Adrenal gland (tissue), 12 donors: ENCODE data around the gene SIX5. TPM values are rescaled to one million over a fixed set of nuclear protein-coding genes. Genes with fewer than 3 reads are reported as not detected.
A peak's percentile ranks its signal among the peaks of the same experiment; 100 is the strongest.

Source experiments
- DNase-seq, 7 donors: peaks; one replicate each; pipeline ENCODE4 v3.0.0-alpha.2; 2019 to 2020
- H3K27ac ChIP-seq, 5 donors: fragments of 200-600 bp; sonication (generic) in 4 of 5; 1 replicate in 3 of 5; 2 replicates in 2 of 5; pipeline versions ENCODE4 v1.5.1 to v1.8.0; 2016 to 2020; ENCODE audit warnings: mild to moderate bottlenecking in 1 of 5
- H3K27me3 ChIP-seq: fragments of 200-600 bp; 2 replicates; pipeline ENCODE4 v1.8.0; 2021
- H3K36me3 ChIP-seq, 2 donors: fragments of 200-600 bp; replicated peaks in 1 of 2; 1 replicate in 1 of 2; 2 replicates in 1 of 2; pipeline versions ENCODE4 v1.5.1 to v1.8.0; 2018 to 2022
- H3K4me1 ChIP-seq, 2 donors: fragments of 200-600 bp; replicated peaks in 1 of 2; 1 replicate in 1 of 2; 2 replicates in 1 of 2; pipeline versions ENCODE4 v1.5.1 to v1.8.0; 2018 to 2021
- H3K4me3 ChIP-seq, 4 donors: fragments of 200-600 bp; sonication (generic) in 3 of 4; one replicate each; pipeline ENCODE4 v1.5.1; 2016 to 2018
- H3K9me3 ChIP-seq, 3 donors: fragments of 200-600 bp; sonication (generic) in 1 of 3; replicated peaks in 1 of 3; 1 replicate in 2 of 3; 2 replicates in 1 of 3; pipeline versions ENCODE4 v1.5.1 to v1.8.0; 2016 to 2021
- CTCF ChIP-seq, 6 experiments: fragments of 450-650 bp in 4 of 6; fragments of 200-600 bp in 2 of 6; sonication (generic) in 1 of 6; IDR thresholded peaks; 1 replicate in 5 of 6; 2 replicates in 1 of 6; pipeline versions ENCODE4 v1.5.1 to v1.8.0; 2016 to 2021; ENCODE audit warnings: antibody characterized with exemption in 6 of 6, mild to moderate bottlenecking in 2 of 6, moderate library complexity in 1 of 6
- POLR2A ChIP-seq, 2 donors: fragments of 450-650 bp; IDR thresholded peaks; one replicate each; pipeline ENCODE4 v1.6.1; 2017; ENCODE audit warnings: antibody characterized with exemption in 2 of 2, mild to moderate bottlenecking in 2 of 2, moderate library complexity in 1 of 2
- WGBS, 4 donors: extraction: QIAGEN DNeasy Blood & Tissue Kit in 2 of 4; methylation state at CpG; one replicate each; pipeline versions ENCODE4 v1.1.5 to v1.1.7; 2013 to 2017; 5-methylcytosine and 5-hydroxymethylcytosine counted together
- intact Hi-C, 2 donors: fragments of 100-400 bp; cut with DNase I; formaldehyde crosslinking; loops; one replicate each; pipeline versions ENCODE4 v1.14.1 to v1.15.0; 2022 to 2023
- polyA plus RNA-seq, 3 donors: library from polyadenylated mRNA; stranded (reverse); fragments of 200-250 nt in 2 of 3; fragments of 350-450 nt in 1 of 3; fragmentation: Illumina TruSeq in 1 of 3; extraction: RNeasy Lipid Tissue Mini Kit (QIAGEN cat#74804) in 1 of 3; gene quantifications; one replicate each; pipeline ENCODE4 v1.2.3, GENCODE V29; 2013 to 2014
- total RNA-seq, 9 donors: library from RNA; depleted of rRNA in 4 of 9; stranded (reverse); fragments of >200 nt in 4 of 9; fragments of 120-200 nt in 1 of 9; fragmentation: NEBNext Ultra II Directional in 1 of 9; extraction: Animal tissue kit (Norgen Biotek cat#: 25700) in 1 of 9; gene quantifications; one replicate each; pipeline versions ENCODE4 v1.1.0 to v1.2.4, GENCODE V29; 2013 to 2023
- donor health status: healthy with polysubstance abuse.
- donor health status: Bipolar disorder and iron deficiency.
- donor health status: DM: yes; HTN: yes; CAD: no.
- donor health status: DM: no; HTN: no; CAD: no.
- donor health status: DM: no; HTN: no; CAD: no.
- donor health status: DM: yes; HTN: yes; CAD: no.

Gene SIX5
- total and polyA plus RNA-seq, 12 donors: 6.2 to 69.1 (median 27.1) TPM

- TF ChIP-seq POLR2A (IDR thresholded peaks at IDR 0.05): no peak
- no peak for TF ChIP-seq CTCF (IDR thresholded peaks at IDR 0.05)
- H3K27ac ChIP-seq: peak overlapping the region in 3 of 5 donors; percentile 3 to 94 (median 8)
- no peak for DNase-seq
- H3K9me3 ChIP-seq: no peaks in the 10 kb centered on the region
- H3K36me3 ChIP-seq: no peaks in the 10 kb centered on the region
- intact Hi-C loops: loop anchor here in 1 of 2 donors (5.0 kb wide), 1 partner anchor 53 kb away; no protein-coding TSS in a partner anchor
- H3K27me3 ChIP-seq: no peaks in the 10 kb centered on the region
- peaks cover 7 to 19% of the 10 kb centered on the region in 2 donors for H3K4me1 ChIP-seq
- no peak overlapping the region for H3K4me3 ChIP-seq
- WGBS, 4 donors: 37 to 49% (median 47%) methylated on average over 7 to 21 of the region's 21 CpGs
Measured at GRCh38 chr19:45764945-45765701, 3.9 kb downstream of the SIX5 start.

DNA sequence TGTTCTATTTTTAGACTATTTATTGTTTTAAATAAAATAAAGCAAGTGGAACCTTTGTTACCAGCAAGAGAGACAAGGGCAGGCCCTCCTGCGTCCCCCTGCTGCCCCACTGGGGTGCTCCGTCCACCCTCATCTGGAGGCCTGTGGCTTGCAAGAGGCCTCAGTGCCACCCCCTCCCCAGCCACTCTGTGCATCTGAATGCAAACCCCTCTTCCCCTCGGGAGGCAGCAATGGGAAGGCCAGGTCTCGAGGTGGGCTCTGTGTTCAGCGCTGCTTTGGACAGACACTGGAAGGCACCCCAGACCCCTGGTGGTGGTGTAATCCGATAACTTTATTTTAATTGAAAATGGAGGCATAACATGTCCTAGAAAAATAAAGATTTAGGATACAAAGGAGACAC, 4.6 kb downstream of the SIX5 start:
- no peak for DNase-seq
- peaks cover 7 to 15% of the 10 kb centered on the region in 2 donors for H3K4me1 ChIP-seq
- WGBS, 4 donors: 54 to 74% (median 61%) methylated on average over 3 to 6 of the region's 6 CpGs
- no peak overlapping the region for H3K4me3 ChIP-seq
- no peaks in the 10 kb centered on the region for H3K27me3 ChIP-seq
- peak overlapping the region in 1 of 5 donors; percentile 94 for H3K27ac ChIP-seq
- H3K36me3 ChIP-seq: no peaks in the 10 kb centered on the region
- intact Hi-C loops: no loop called here
- TF ChIP-seq POLR2A (IDR thresholded peaks at IDR 0.05): no peak
- no peak for TF ChIP-seq CTCF (IDR thresholded peaks at IDR 0.05)
- H3K9me3 ChIP-seq: no peaks in the 10 kb centered on the region

DNA sequence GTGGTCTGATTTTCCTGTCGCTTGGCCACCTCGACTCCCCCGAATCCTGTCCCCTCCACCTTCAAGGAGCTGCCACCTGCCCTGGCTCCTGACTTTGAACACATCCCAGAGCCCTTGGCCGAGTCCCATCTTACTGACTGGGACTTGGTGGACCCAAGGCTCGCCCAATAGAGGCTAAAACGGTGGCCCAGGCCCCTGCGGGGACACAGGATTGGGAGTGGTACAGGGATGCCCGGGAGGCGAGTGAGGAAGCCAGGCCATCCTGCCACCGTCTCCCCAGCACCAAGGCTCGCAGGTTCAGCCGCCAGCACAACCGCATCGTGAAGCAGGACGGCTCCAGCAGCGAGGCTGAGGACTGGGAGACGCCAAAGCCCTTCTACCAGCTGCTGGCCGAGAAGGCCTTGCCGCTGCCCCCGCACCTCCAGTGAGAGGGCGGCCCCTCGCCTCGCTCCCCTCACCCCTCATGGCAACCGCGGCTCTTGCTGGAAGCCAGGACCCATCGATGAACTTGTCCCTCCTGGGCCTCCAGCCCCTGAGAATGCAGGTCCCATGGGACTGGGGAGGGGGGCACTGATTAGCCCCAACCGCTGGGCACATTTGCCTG, 5.3 kb downstream of the SIX5 start:
- no peak overlapping the region for H3K4me3 ChIP-seq
- no peak for DNase-seq
- H3K4me1 ChIP-seq: peaks cover 7 to 15% of the 10 kb centered on the region in 2 donors
- H3K36me3 ChIP-seq: no peaks in the 10 kb centered on the region
- H3K27me3 ChIP-seq: no peaks in the 10 kb centered on the region
- 61 to 79% (median 67%) methylated on average over 4 to 27 of the region's 27 CpGs for WGBS, 4 donors
- no peak for TF ChIP-seq CTCF (IDR thresholded peaks at IDR 0.05)
- no peak for TF ChIP-seq POLR2A (IDR thresholded peaks at IDR 0.05)
- no peaks in the 10 kb centered on the region for H3K9me3 ChIP-seq
- no peak overlapping the region for H3K27ac ChIP-seq
- intact Hi-C loops: no loop called here

DNA sequence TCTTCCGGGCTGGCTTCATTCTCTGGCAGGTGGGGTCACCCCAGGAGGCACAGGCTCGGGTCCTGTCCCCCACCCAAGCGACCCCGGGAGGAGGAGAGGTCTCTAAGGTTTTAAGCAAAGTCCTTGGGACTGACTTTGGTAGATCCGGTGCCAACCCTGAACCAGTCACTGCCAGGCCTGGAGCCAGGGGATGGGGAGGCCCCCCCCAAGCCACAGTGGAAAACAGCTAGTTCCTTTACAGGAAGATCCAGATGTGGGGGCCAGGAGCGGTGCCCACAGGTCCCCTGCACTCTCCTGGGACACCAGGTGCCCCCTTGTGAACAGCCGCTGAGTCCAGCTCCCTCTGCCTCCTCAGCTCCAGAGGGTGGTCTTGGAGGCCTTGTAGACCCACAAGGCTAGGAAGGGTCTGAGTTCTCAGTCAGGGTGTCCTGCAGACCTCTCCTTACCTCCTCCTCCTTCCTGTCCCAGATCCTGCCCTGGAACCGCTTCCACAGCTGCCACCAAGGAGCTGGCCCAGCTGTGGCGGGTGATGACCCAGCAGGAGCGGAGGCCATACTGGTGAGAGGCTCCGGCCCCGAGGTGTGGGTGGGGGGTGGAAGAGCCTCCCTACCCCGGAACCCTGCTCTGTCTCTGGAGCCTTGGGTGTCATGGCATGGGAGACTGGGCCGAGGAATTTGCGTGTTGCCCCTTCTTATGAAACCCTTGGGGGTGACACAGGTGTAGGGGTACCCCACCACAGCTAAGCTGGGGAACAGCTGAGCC, 6.0 kb downstream of the SIX5 start:
- no peaks in the 10 kb centered on the region for H3K27me3 ChIP-seq
- DNase-seq: no peak
- H3K4me3 ChIP-seq: no peak overlapping the region
- WGBS, 4 donors: 67 to 82% (median 76%) methylated on average over 4 to 15 of the region's 15 CpGs
- H3K4me1 ChIP-seq: peaks cover 7 to 15% of the 10 kb centered on the region in 2 donors
- H3K36me3 ChIP-seq: no peaks in the 10 kb centered on the region
- TF ChIP-seq CTCF (IDR thresholded peaks at IDR 0.05) (no peak), POLR2A (IDR thresholded peaks at IDR 0.05) (no peak)
- H3K9me3 ChIP-seq: no peaks in the 10 kb centered on the region
- H3K27ac ChIP-seq: no peak overlapping the region
- intact Hi-C loops: no loop called here
